ENCODE results near the gene CPLANE2.
"Not testable (repeated sequence)": the region's sequence is repeated elsewhere in the genome, so short reads cannot be mapped to it uniquely, and the experiment has no call there.

The CPLANE2 gene

GRCh38 chr1:16248603-16249516, 11.9 kb upstream of the CPLANE2 start:
- DNase-seq, result peak; percentile 92

- DNase-seq, result no peak
These were observed 11.0 kb upstream of the CPLANE2 start for GRCh38 chr1:16248007-16248436.

- DNase-seq, result no peak
These were observed 10.5 kb upstream of the CPLANE2 start for GRCh38 chr1:16247441-16247840.

- DNase-seq, result no peak
These were observed 10.0 kb upstream of the CPLANE2 start for GRCh38 chr1:16246961-16247360.

- DNase-seq, result not testable (repeated sequence)
These were observed 9.3 kb upstream of the CPLANE2 start for GRCh38 chr1:16246239-16246638.

- DNase-seq, result no peak
These were observed 8.7 kb upstream of the CPLANE2 start for GRCh38 chr1:16245476-16246196.

- DNase-seq, result no peak
These were observed 7.8 kb upstream of the CPLANE2 start for GRCh38 chr1:16244650-16245285.

- DNase-seq, result peak; percentile 18
These were observed 7.1 kb upstream of the CPLANE2 start for GRCh38 chr1:16243936-16244649.

GRCh38 chr1:16243215-16243610, 6.2 kb upstream of the CPLANE2 start:
- DNase-seq, result no peak

- no peak for DNase-seq
These were observed 5.7 kb upstream of the CPLANE2 start for GRCh38 chr1:16242556-16243214.

- no peak for DNase-seq
These were observed 4.3 kb upstream of the CPLANE2 start for GRCh38 chr1:16241221-16241708.

- DNase-seq, result no peak
These were observed 3.0 kb upstream of the CPLANE2 start for GRCh38 chr1:16239972-16240491.

- no peak for DNase-seq
These were observed 404 bp upstream of the CPLANE2 start for GRCh38 chr1:16237343-16237830.

- no peak for DNase-seq
These were observed 956 bp downstream of the CPLANE2 start for GRCh38 chr1:16235944-16236510.

- no peak for DNase-seq
These were observed 1.6 kb downstream of the CPLANE2 start for GRCh38 chr1:16235347-16235746.

GRCh38 chr1:16233431-16233830, 3.6 kb downstream of the CPLANE2 start:
- no peak for DNase-seq

- DNase-seq, result no peak
These were observed 4.7 kb downstream of the CPLANE2 start for GRCh38 chr1:16232316-16232710.

- DNase-seq, result no peak
These were observed 5.4 kb downstream of the CPLANE2 start for GRCh38 chr1:16231331-16232315.

GRCh38 chr1:16230744-16231143, 6.2 kb downstream of the CPLANE2 start:
- no peak for DNase-seq
